ACC112 (cell line): Measurements from ENCODE around the gene PAK1IP1.
A peak's percentile ranks its signal among the peaks of the same experiment; 100 is the strongest.
"Not testable (repeated sequence)": the region's sequence is repeated elsewhere in the genome, so short reads cannot be mapped to it uniquely, and the experiment has no call there.

Source experiments
- H2AFZ ChIP-seq: fragments of 200-600 bp; sonication (generic); one replicate; pipeline ENCODE4 v1.6.0; 2017; ENCODE audit warnings: antibody characterized with exemption, low read length; ENCODE audit not compliant: unreplicated experiment
- H3K27ac ChIP-seq: fragments of 200-600 bp; sonication (generic); 2 replicates; pipeline ENCODE4 v1.5.1; 2014; ENCODE audit warnings: low read depth, mild to moderate bottlenecking, antibody characterized with exemption, low read length, moderate library complexity
- H3K27me3 ChIP-seq: fragments of 200-600 bp; sonication (generic); 2 replicates; pipeline ENCODE4 v1.6.1; 2014; ENCODE audit warnings: mild to moderate bottlenecking, antibody characterized with exemption, low read length, moderate library complexity, mixed read lengths; ENCODE audit not compliant: insufficient read depth
- H3K36me3 ChIP-seq: fragments of 200-600 bp; sonication (generic); 2 replicates; pipeline ENCODE4 v1.6.1; 2016; ENCODE audit warnings: mild to moderate bottlenecking, antibody characterized with exemption, low read length, moderate library complexity, mixed read lengths; ENCODE audit not compliant: insufficient read depth
- H3K4me1 ChIP-seq: fragments of 200-600 bp; sonication (generic); one replicate; pipeline ENCODE4 v1.6.1; 2016; ENCODE audit warnings: low read length, mixed read lengths; ENCODE audit not compliant: insufficient read depth, unreplicated experiment, control insufficient read depth
- H3K4me3 ChIP-seq: fragments of 200-600 bp; sonication (generic); 2 replicates; pipeline ENCODE4 v1.5.1; 2014; ENCODE audit warnings: mild to moderate bottlenecking, low read depth, low read length
- H3K79me2 ChIP-seq: fragments of 200-600 bp; sonication (generic); one replicate; pipeline ENCODE4 v1.6.0; 2016; ENCODE audit warnings: low read length; ENCODE audit not compliant: control insufficient read depth, unreplicated experiment, insufficient read depth

Gene PAK1IP1

GRCh38 chr6:10695086-10695657 is 400 bp downstream of the PAK1IP1 start:
- H3K27ac ChIP-seq = peak overlapping the region; percentile 94; the same call in 1 of the 2 replicates
- peak overlapping the region; percentile 95 for H3K4me3 ChIP-seq
- peak overlapping the region; percentile 68 for H2AFZ ChIP-seq
- H3K79me2 ChIP-seq = peaks cover 43% of the 10 kb centered on the region
- peaks cover 15% of the 10 kb centered on the region for H3K4me1 ChIP-seq
- H3K36me3 ChIP-seq = peaks cover 3% of the 10 kb centered on the region; the same call in 1 of the 2 replicates
- no peaks in the 10 kb centered on the region for H3K27me3 ChIP-seq

GRCh38 chr6:10696655-10697054 is 1.9 kb downstream of the PAK1IP1 start:
- H3K4me3 ChIP-seq = peak overlapping the region; percentile 95
- H3K4me1 ChIP-seq = peaks cover 15% of the 10 kb centered on the region
- no peak overlapping the region for H3K27ac ChIP-seq
- H2AFZ ChIP-seq = no peak overlapping the region
- H3K36me3 ChIP-seq = peaks cover 3% of the 10 kb centered on the region; the same call in 1 of the 2 replicates
- no peaks in the 10 kb centered on the region for H3K27me3 ChIP-seq
- H3K79me2 ChIP-seq = peaks cover 48% of the 10 kb centered on the region

- no peak overlapping the region for H3K4me3 ChIP-seq
- no peaks in the 10 kb centered on the region for H3K27me3 ChIP-seq
- no peaks in the 10 kb centered on the region for H3K79me2 ChIP-seq
- peaks cover 3% of the 10 kb centered on the region; the same call in 1 of the 2 replicates for H3K36me3 ChIP-seq
- H3K4me1 ChIP-seq = no peaks in the 10 kb centered on the region
- H2AFZ ChIP-seq = no peak overlapping the region
- H3K27ac ChIP-seq = no peak overlapping the region
Measured at GRCh38 chr6:10713962-10714361, 19.2 kb downstream of the PAK1IP1 start.

GRCh38 chr6:10719296-10719963 is 24.7 kb downstream of the PAK1IP1 start:
- Histone ChIP-seq H3K4me3 (peak overlapping the region; percentile 77), H3K27me3 (no peaks in the 10 kb centered on the region), H2AFZ (no peak overlapping the region), H3K79me2 (peaks cover 14% of the 10 kb centered on the region), H3K36me3 (no peaks in the 10 kb centered on the region), H3K4me1 (peaks cover 7% of the 10 kb centered on the region), H3K27ac (no peak overlapping the region)

GRCh38 chr6:10719964-10720264 is 25.1 kb downstream of the PAK1IP1 start:
- Histone ChIP-seq H2AFZ (peak overlapping the region; percentile 5), H3K4me3 (peak overlapping the region; percentile 77), H3K79me2 (peaks cover 19% of the 10 kb centered on the region), H3K4me1 (peaks cover 12% of the 10 kb centered on the region), H3K27me3 (no peaks in the 10 kb centered on the region), H3K27ac (no peak overlapping the region), H3K36me3 (no peaks in the 10 kb centered on the region)

GRCh38 chr6:10720265-10720959 is 25.6 kb downstream of the PAK1IP1 start:
- H3K79me2 ChIP-seq = peaks cover 24% of the 10 kb centered on the region
- H3K27me3 ChIP-seq = no peaks in the 10 kb centered on the region
- H2AFZ ChIP-seq = peak overlapping the region; percentile 5
- H3K4me1 ChIP-seq = peaks cover 12% of the 10 kb centered on the region
- peak overlapping the region; percentile 77 for H3K4me3 ChIP-seq
- no peaks in the 10 kb centered on the region for H3K36me3 ChIP-seq
- no peak overlapping the region for H3K27ac ChIP-seq

- not testable (repeated sequence) for H3K27ac ChIP-seq, H3K36me3 ChIP-seq, H2AFZ ChIP-seq, H3K27me3 ChIP-seq
- H3K4me3 ChIP-seq = peak overlapping the region; percentile 90
- peaks cover 12% of the 10 kb centered on the region for H3K4me1 ChIP-seq
- H3K79me2 ChIP-seq = peaks cover 32% of the 10 kb centered on the region
Measured at GRCh38 chr6:10720960-10721849, 26.4 kb downstream of the PAK1IP1 start.

GRCh38 chr6:10721850-10722569 is 27.2 kb downstream of the PAK1IP1 start:
- peak overlapping the region; percentile 93 for H2AFZ ChIP-seq
- H3K4me3 ChIP-seq = peak overlapping the region; percentile 90
- no peaks in the 10 kb centered on the region for H3K27me3 ChIP-seq
- H3K4me1 ChIP-seq = peaks cover 12% of the 10 kb centered on the region
- peak overlapping the region; percentile 61 for H3K27ac ChIP-seq
- H3K36me3 ChIP-seq = no peaks in the 10 kb centered on the region; the same call in 1 of the 2 replicates
- H3K79me2 ChIP-seq = peaks cover 37% of the 10 kb centered on the region

GRCh38 chr6:10722570-10722819 is 27.7 kb downstream of the PAK1IP1 start:
- Histone ChIP-seq H3K27ac (peak overlapping the region; percentile 61), H3K36me3 (no peaks in the 10 kb centered on the region; the same call in 1 of the 2 replicates), H3K4me3 (peak overlapping the region; percentile 90), H3K4me1 (peaks cover 12% of the 10 kb centered on the region), H3K27me3 (no peaks in the 10 kb centered on the region), H3K79me2 (peaks cover 37% of the 10 kb centered on the region), H2AFZ (peak overlapping the region; percentile 93)
